Fibroblast of mammary gland (primary cell): ENCODE data around the gene WWC2.

Source experiments
- DNase-seq: peaks from one replicate; pipeline ENCODE4 v3.0.0-alpha.2; 2010; ENCODE audit warnings: low read depth
- H3K4me3 ChIP-seq: 2 replicates; pipeline ENCODE4 v1.5.1; 2011; ENCODE audit warnings: low read depth, mild to moderate bottlenecking, low read length, moderate library complexity; ENCODE audit not compliant: control insufficient read depth
- TF ChIP-seq, protein P1 (sequence below): conservative IDR thresholded peaks from 2 replicates; pipeline ENCODE4 v1.5.1; 2011; ENCODE audit warnings: low read depth, low read length, inconsistent platforms; ENCODE audit not compliant: control insufficient read depth, insufficient read depth

WWC2 gene

DNA sequence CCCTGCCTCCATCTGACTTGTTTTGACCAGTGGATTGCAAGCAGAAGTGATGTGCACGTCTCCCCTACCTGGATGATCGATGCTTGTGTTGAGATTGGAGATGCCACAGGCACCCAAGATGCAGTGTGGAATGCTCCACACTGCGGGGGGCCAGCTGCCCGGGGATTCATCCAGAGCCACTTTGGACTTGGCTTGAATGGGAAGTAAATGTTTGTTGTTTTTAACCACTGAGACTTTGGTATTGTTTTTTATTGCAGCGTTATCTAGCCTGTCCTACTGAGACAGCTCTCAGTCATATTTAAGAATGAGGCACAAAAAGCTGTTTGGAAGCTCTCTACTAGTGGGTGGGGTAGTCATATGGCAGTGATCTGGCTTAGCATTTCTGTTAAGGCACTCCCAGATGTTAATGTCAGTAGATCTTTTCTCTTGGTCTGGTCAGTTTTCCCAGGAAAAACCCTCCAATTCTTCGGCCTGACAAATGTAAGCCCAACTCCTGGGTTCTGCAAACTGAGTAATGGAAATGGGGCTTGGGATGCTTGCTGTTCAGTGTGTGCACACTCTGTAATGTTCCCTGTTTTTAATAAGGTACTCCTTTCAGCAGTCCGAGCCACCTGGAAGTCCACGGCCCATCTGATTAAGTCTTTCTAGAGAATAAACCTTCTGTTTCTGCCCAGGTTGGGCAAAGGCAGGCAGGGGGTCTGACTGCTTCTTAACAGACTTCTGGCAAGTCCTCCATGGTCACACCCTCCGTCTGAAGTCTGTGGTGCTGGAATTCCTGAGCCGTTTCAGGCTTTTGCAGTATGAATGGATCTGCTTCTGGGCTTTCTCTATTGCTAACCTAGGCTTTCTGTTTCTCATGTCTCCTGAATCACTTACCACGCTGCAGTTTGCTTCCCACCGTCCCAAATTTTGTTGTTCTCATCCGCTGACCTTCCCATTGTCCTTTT is 74.8 kb downstream of the WWC2 start:
- no peak overlapping the region for H3K4me3 ChIP-seq
- DNase-seq = peak; percentile 34
- TF ChIP-seq, protein P1, sequence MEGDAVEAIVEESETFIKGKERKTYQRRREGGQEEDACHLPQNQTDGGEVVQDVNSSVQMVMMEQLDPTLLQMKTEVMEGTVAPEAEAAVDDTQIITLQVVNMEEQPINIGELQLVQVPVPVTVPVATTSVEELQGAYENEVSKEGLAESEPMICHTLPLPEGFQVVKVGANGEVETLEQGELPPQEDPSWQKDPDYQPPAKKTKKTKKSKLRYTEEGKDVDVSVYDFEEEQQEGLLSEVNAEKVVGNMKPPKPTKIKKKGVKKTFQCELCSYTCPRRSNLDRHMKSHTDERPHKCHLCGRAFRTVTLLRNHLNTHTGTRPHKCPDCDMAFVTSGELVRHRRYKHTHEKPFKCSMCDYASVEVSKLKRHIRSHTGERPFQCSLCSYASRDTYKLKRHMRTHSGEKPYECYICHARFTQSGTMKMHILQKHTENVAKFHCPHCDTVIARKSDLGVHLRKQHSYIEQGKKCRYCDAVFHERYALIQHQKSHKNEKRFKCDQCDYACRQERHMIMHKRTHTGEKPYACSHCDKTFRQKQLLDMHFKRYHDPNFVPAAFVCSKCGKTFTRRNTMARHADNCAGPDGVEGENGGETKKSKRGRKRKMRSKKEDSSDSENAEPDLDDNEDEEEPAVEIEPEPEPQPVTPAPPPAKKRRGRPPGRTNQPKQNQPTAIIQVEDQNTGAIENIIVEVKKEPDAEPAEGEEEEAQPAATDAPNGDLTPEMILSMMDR = no peak

DNA sequence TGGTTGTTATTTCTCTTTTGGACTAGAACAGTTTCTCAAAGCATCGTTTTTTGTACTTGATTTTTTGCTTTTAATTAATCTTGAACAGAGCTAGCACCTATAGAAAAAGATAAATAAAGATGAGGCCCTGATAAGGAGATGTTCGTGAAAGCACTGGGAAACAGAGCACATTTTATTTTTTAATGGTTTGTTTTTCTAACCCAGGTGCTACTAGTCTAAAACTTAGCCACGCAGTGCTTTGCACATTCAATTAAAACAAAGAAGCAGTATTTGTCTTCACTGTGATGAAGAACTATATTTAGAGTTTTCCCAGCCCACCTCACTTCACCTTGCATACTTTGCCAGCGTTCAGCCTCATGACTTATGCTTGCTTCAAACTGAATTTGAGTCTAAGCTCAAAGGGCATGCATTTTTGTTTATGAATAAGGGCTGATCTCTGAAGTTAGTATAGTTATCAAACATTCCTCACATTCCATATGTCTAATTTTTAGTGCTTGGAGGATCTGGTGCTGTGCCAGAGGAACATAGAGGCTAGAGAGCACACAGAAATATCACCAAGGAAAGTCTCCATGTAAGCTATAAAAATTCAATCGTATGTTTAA is 76.7 kb downstream of the WWC2 start:
- no peak overlapping the region for H3K4me3 ChIP-seq
- no peak for DNase-seq
- TF ChIP-seq, protein P1 = no peak

DNA sequence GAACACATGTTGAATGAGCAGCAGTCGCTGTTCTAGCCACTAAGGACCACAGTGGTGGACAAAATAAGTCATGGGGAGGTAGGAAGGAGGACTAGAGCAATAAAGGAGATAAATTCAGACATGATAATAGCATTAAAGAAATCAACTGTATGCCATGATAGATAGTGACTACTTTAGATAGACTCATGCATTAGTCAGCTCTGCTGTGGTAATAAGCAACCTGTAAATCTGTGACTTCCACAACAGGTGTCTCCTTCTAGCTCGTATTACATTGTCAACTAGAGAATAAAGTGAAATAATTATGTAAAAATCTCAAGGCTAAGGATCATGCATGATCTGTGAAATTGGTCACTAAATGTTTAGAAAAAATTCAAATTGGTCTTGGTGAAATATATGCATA is 77.9 kb downstream of the WWC2 start:
- peak; percentile 20 for DNase-seq
- H3K4me3 ChIP-seq = no peak overlapping the region
- TF ChIP-seq, protein P1 = no peak

DNA sequence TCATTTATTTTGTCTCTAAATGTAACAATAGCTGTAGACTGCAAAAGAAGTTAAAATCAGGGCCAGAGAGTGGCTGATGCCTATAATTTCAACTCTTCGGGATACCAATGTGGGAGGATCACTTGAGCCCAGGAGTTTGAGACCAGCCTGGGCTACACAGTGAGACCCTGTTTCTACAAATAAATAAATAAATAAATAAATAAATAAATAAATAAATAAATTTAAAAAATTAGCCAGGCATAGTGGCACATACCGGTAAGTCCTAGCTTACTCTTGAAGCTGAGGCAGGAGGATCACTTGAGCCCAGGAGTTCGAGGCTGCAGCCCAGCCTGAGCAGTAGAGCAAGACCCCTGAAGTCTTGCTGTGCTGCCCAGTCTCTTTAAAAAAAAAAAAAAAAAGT is 79.1 kb downstream of the WWC2 start:
- TF ChIP-seq, protein P1 = no peak
- no peak overlapping the region for H3K4me3 ChIP-seq
- DNase-seq = no peak

DNA sequence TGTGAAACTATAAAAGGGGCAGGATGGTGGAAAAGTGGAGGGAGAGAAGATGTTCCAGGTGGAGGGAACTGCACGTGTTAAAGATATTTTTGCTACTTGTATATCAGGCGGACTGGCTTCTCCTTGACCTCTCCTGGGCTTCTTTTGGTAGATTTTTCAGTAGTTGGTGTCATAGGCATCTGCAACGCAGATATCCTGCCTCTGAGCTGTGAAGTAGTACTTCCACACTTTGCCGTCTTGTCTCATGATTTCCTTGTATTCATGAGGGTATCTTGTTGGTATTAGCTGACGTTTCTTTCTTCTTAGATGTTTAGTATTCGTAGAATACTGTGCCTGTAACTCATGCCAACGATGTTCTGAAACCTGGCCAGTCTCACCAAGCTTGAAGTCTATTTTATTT is 81.0 kb downstream of the WWC2 start:
- TF ChIP-seq, protein P1 = no peak
- no peak overlapping the region for H3K4me3 ChIP-seq
- no peak for DNase-seq

DNA sequence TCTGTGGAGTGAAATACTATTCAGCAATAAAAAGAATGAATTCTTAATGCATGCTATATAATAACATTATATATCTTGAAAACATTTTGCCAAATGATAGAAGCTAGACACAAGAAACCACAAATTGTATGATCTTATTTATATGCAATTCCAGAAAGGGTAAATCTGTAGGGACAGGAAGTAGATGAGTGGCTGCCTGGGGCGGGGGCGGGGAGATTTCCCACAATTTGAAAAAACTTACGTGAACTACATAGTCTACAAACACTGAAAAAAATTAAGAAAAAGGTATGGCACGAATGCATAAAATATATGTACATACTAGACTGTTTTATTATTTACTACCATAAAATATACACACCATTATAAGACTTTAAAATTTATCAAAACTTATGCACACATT is 81.6 kb downstream of the WWC2 start:
- TF ChIP-seq, protein P1 = no peak
- no peak for DNase-seq
- no peak overlapping the region for H3K4me3 ChIP-seq

DNA sequence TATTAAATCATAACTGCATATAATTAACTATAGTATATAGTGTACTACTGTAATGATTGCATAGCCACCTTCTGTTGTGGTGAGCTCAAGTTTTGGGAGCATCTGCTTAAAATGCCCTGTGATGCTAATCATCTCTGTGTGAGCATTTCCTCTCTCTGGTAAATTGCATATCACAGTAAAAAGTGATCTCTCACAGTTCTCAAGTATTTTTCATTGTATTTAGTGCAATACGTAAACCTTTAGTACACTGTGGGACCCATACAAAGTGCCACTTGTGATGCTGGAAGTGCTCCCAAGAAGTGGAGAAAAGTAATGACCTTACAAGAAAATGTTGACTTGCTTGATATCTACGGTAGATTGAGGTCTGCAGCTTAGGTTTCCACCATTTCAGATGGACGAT is 82.0 kb downstream of the WWC2 start:
- TF ChIP-seq, protein P1 = no peak
- no peak for DNase-seq
- H3K4me3 ChIP-seq = no peak overlapping the region
